GM21360 (cell line): ENCODE measurements around the gene ARHGAP31.
"Not testable (repeated sequence)": the region's sequence is repeated elsewhere in the genome, so short reads cannot be mapped to it uniquely, and the experiment has no call there.

Source experiments
- ATAC-seq: cut with Tn5 transposase; IDR thresholded peaks from one replicate; pipeline ENCODE4 v1.9.1; 2021; ENCODE audit warnings: mild to moderate bottlenecking, moderate library complexity; ENCODE audit not compliant: unreplicated experiment

ARHGAP31 gene

GRCh38 chr3:119315600-119316312, 21.6 kb downstream of the ARHGAP31 start:
- ATAC-seq: no peak

GRCh38 chr3:119316313-119316670, 22.1 kb downstream of the ARHGAP31 start:
- ATAC-seq: no peak

DNA sequence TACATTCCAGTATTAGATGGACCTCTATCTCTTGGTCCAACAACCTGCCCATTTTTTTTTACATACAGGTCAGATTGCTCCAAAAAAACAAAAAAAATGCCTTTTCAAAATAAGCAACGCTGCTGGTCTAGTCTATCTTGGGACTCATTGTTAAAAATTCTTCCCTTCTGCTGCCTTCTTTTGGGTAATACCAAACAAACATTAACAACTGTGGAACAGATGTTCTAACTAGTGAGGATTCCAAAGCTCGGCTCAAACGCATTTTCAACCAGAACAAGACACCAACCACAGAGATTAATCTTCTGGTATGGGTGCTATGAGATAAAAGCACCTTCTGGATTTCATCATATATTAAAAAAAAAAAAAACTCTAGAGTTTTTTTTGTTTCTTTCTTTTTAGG, 24.7 kb downstream of the ARHGAP31 start:
- ATAC-seq: no peak

DNA sequence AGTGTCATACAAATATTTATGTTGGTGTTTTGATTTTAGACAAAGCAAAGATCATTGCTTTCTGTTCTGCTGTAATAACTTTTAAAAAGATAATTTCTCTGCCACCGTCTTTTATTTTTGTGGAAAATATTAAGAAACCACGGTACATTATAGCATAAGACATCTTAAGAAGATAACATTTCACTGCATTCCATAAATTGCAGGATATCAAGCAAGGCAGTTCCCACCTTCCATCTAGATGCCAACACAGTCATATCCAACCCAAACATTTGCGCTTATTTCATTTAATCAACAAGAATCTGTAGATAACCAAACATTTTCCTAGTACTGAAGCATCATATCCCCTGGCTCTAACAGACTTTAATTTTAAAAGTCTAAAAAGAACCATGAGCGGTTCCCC, 25.1 kb downstream of the ARHGAP31 start:
- ATAC-seq: no peak

- ATAC-seq: not testable (repeated sequence)
These were observed 26.6 kb downstream of the ARHGAP31 start for GRCh38 chr3:119320785-119321184.

DNA sequence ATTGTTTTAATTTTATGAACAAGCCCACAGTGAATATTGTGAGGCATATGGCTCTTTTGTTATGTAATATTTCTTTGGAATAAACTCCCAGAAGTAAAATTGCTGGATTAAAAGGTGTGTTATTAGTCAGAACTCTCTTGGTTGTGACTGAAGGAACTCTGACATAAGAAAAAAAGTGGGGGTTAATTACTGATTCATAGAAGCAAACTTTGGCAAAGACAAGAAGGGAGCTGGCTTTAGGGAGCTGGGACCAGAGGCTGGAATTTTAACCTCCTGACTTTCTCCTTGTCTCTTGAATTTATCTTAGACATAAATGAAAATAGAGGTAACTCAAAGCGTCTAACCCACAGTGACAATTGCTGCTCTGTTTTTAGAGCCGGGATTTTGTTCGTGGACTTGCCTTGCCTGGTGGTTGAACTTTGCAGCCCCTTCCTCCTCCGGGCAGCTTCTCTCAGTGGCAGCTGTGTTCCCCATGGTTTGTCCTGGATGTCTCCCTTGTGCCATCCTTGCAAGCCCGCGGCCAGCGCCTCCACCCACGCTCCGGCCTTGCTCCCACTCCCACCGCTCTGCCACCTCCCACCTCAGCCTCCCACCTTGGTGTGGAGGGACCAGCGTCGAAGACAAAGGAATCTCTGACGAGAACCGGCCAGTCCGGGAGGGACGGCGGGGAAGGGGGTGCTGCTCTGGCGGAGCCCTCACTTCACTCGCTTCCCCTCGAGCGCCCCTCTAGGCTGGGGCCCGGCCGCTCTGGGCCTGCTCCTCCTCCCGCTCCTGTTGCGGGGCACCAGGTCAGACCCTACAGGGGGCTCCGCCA, 28.0 kb downstream of the ARHGAP31 start:
- ATAC-seq: peak; percentile 25

GRCh38 chr3:119322835-119323722, 28.9 kb downstream of the ARHGAP31 start:
- peak; percentile 90 for ATAC-seq

DNA sequence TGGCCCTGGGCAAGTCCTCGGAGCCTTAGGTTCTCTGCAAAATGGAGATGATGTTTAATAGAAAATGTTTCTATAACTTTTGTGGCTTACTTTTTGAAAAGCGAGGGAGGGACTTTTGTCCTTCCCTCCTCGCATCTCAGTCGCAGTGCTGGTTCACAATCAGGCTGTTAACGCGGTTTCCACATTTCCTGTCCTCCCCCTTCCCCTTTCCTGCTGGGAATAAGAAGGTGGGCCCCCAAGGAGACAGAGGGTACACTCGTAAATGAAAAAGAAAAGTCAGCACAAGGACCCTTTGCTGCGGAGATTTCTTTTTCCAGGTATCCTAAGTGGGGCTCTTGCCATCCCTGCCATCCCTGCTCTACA, 29.5 kb downstream of the ARHGAP31 start:
- ATAC-seq: no peak

DNA sequence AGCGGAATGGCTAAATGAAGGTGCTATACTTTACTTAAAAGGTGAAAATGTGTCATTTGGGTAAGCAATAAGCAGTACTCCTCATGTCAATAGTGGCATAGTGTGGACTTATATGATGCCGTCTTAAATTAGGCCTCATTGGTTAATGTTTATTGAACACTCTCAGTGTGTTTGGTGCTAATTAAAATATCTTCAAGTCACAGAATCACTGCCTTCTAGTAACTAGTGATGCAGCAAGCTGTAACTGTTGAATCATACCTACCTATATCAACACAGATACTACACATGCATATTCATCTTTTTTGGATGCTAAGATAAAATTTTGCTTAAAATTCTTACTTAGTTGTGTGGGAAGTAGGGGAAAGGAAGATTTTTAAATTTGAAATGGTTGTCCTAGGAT, 30.7 kb downstream of the ARHGAP31 start:
- no peak for ATAC-seq

DNA sequence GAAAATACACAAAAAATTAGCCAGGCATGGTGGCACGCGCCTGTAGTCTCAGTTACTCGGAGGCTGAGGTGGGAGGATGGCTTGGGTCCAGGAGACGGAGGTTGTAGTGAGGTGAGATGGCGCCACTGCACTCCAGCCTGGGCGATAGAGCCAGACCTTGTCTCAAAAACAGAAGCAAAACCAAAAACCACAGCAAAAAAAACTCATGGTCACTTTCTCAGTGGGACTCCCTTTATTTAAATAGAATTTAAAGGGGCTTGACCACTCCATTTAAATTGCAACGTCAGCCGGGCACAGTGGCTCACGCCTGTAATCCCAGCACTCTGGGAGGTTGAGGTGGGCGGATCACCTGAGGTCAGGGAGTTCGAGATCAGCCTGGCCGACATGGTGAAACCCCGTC, 32.8 kb downstream of the ARHGAP31 start:
- ATAC-seq: no peak

- ATAC-seq: no peak
These were observed 35.4 kb downstream of the ARHGAP31 start for GRCh38 chr3:119329551-119329950.

- ATAC-seq: no peak
These were observed 36.0 kb downstream of the ARHGAP31 start for GRCh38 chr3:119330181-119330580.

- ATAC-seq: no peak
These were observed 36.7 kb downstream of the ARHGAP31 start for GRCh38 chr3:119330858-119331257.

DNA sequence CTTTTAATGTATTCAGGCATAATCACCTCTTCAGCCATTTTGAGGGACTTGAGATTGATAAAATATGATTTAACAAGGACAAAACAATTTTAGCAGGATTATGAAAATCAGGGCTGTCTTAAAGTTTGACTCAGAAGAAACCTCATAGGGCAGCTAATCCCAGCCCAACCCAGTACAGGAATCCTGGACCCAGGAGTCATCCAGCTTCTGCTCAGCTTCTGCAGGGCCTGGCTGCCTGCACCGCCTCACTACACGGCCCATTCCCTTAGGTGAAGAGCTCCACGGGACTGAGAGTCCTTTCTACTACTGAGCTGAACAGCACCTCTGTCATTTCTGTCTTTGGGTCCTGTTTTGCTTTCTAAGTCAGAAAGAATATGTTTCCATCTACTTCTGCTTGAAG, 37.5 kb downstream of the ARHGAP31 start:
- ATAC-seq: no peak

DNA sequence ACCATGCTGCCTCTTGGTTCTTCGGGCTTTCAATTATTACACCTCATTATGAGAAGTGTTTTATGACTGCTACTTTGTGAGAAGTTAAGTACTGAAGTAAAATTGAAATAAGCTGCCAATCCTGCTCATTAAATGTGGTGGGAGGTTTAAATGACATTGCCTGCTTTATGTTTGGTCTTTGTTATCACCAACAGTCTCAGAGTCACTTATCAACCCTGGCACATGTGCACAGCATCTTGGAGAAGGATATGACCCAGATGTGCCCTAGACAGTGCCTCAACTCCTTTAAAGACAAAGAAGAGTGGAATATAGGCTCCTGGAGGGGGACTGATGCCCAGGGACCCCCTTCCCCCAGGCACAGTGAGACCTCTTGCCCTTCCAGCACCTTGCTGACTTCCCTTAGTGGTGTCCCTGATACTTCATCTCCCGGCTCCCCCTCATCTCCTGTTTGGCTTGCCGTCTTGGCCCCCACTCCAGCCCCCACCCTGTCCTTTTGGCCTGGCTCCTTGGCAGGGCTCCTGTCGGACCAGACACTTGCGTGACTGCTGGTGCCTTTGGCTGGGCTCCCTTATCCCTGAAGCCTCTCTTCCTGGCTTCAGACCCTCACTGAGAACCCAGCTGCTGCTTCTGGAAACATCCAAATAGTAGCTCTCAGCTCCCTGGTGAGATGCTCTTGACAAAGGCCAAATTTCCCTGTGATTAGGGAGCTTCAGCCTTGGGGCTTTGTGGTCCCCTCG, 39.8 kb downstream of the ARHGAP31 start:
- ATAC-seq: no peak

DNA sequence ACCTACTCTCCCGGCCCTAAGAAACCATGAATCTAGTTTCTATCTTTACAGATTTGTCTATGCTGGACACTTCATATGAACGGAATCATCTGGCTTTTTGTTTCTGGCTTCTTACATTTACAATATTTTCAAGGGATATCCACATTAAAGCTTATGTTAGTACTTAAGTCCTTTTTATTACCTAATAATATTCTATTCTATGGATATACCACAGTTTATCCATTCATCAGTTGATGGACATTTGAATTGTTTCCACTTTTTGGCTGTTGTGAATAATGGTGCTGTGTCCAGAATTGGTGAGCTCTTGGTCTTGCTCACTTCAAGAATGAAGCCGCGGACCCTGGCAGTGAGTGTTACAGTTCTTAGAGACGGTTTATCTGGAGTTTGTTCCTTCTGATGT, 42.6 kb downstream of the ARHGAP31 start:
- ATAC-seq: no peak

GRCh38 chr3:119337407-119337806, 43.2 kb downstream of the ARHGAP31 start:
- ATAC-seq: not testable (repeated sequence)

DNA sequence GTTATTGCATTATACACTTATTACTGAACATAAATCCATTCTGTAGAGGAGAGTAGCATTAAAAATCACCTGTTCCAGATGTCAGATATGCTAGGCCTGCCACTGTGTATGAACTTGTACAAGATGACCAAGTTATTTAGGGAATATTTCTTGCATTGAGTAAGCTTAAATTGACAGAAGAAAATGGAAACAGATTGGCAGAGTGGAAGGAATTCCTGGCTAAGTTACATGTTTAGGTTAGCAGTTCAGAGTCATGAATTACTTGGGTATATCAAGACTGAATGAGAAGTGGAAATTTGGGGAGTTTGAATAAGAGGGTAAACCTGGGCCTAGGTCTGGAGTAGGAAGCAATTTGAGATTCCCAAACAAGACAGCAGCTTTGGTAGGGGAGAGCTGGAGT, 44.6 kb downstream of the ARHGAP31 start:
- ATAC-seq: no peak

- ATAC-seq: no peak
These were observed 45.8 kb downstream of the ARHGAP31 start for GRCh38 chr3:119340014-119340413.

GRCh38 chr3:119340446-119340845, 46.3 kb downstream of the ARHGAP31 start:
- ATAC-seq: no peak

DNA sequence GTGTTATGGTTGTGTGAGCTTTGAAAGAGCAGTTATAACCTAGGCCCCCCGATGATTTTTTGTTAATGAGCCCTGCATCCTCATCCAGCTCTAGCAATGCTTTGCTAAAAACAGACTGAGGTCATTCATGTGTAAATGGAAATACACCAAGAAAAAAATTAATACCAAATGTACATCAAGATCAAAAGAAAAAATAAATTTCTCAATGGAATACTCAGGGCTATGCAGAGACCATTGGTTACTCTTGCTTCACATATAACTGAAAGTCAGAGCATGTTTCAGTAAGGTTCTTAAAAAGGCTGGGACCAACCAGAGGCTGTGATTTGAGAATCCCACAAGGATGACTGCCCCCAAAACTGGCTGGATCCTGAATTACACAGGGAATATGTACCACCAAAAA, 48.0 kb downstream of the ARHGAP31 start:
- no peak for ATAC-seq
